HEK293 (cell line): ENCODE data around the gene SSBP3.
A peak's percentile ranks its signal among the peaks of the same experiment; 100 is the strongest.

Source experiments
- CTCF ChIA-PET: fragments of 350-600 bp; formaldehyde crosslinking; extraction: SDS; loops from one replicate; lab custom pipeline; 2021; ENCODE audit warnings: antibody characterized with exemption; lab: Yijun Ruan, JAX
- POLR2A ChIA-PET: fragments of 300-600 bp; formaldehyde crosslinking; extraction: SDS; loops from one replicate; lab custom pipeline; 2020; ENCODE audit warnings: antibody characterized with exemption, inconsistent platforms; lab: Yijun Ruan, JAX
- H3K27ac ChIP-seq: fragments of 200-500 bp; sonication (Bioruptor generic); 2 replicates; pipeline ENCODE4 v1.5.1; 2014; ENCODE audit warnings: low read depth, low read length, control low read depth, inconsistent platforms; ENCODE audit errors: extremely low read depth
- H3K36me3 ChIP-seq, 2 experiments: fragments of 200-500 bp in 1 of 2; sonication (Bioruptor generic) in 1 of 2; 1 replicate in 1 of 2; 2 replicates in 1 of 2; pipeline ENCODE4 v1.5.1; 2014 to 2017; ENCODE audit warnings: inconsistent platforms in 2 of 2, low read length in 2 of 2; ENCODE audit not compliant: control insufficient read depth in 2 of 2, insufficient read depth in 1 of 2
- H3K4me1 ChIP-seq: fragments of 200-500 bp; sonication (Bioruptor generic); 2 replicates; pipeline ENCODE4 v1.5.1; 2014; ENCODE audit warnings: mild to moderate bottlenecking, low read length, inconsistent platforms; ENCODE audit not compliant: control insufficient read depth, insufficient read depth
- H3K4me3 ChIP-seq: 2 replicates; pipeline ENCODE4 v1.5.1; 2011; ENCODE audit warnings: low read depth, mild to moderate bottlenecking, control low read depth, low read length, moderate library complexity
- H3K9me3 ChIP-seq: fragments of 200-500 bp; sonication (Bioruptor generic); 2 replicates; pipeline ENCODE4 v1.5.1; 2014; ENCODE audit warnings: low read depth, low read length, inconsistent platforms; ENCODE audit not compliant: control insufficient read depth, insufficient read depth
- GLI2 ChIP-seq: fragments of 450-650 bp; formaldehyde crosslinking; IDR thresholded peaks from 2 replicates; pipeline ENCODE4; 2017; ENCODE audit warnings: missing biosample characterization, missing genetic modification characterization, low read depth, borderline replicate concordance
- MYNN ChIP-seq: fragments of 450-650 bp; formaldehyde crosslinking; IDR thresholded peaks from 2 replicates; pipeline ENCODE4 v1.5.1; 2016; ENCODE audit warnings: missing biosample characterization, missing genetic modification characterization, borderline replicate concordance
- TCF7L2 ChIP-seq: IDR thresholded peaks from 2 replicates; pipeline ENCODE4 v1.6.1; 2011; ENCODE audit warnings: low read depth, mild to moderate bottlenecking, inconsistent platforms, low read length, moderate library complexity, borderline replicate concordance
- ZBTB1 ChIP-seq: fragments of 450-650 bp; formaldehyde crosslinking; IDR thresholded peaks from 2 replicates; pipeline ENCODE4 v1.5.1; 2016; ENCODE audit warnings: missing biosample characterization, missing genetic modification characterization
- ZBTB17 ChIP-seq: fragments of 450-650 bp; formaldehyde crosslinking; IDR thresholded peaks from 2 replicates; pipeline ENCODE4 v1.5.1; 2016; ENCODE audit warnings: missing biosample characterization, missing genetic modification characterization
- ZBTB6 ChIP-seq: fragments of 450-650 bp; formaldehyde crosslinking; IDR thresholded peaks from 2 replicates; pipeline ENCODE4 v1.5.1; 2017; ENCODE audit warnings: missing biosample characterization, missing genetic modification characterization
- ZBTB7A ChIP-seq: fragments of 450-650 bp; formaldehyde crosslinking; IDR thresholded peaks from 2 replicates; pipeline ENCODE4 v1.5.1; 2016; ENCODE audit warnings: low read depth, missing biosample characterization, missing genetic modification characterization
- ZNF157 ChIP-seq: fragments of 450-650 bp; formaldehyde crosslinking; IDR thresholded peaks from 2 replicates; pipeline ENCODE4 v1.5.1; 2016; ENCODE audit warnings: missing biosample characterization, missing genetic modification characterization
- ZNF248 ChIP-seq: fragments of 450-650 bp; formaldehyde crosslinking; IDR thresholded peaks from 2 replicates; pipeline ENCODE4 v1.5.1; 2017; ENCODE audit warnings: missing biosample characterization, missing genetic modification characterization
- ZNF280D ChIP-seq: fragments of 450-650 bp; formaldehyde crosslinking; IDR thresholded peaks from 2 replicates; pipeline ENCODE4 v1.5.1; 2016; ENCODE audit warnings: missing biosample characterization, missing genetic modification characterization
- ZNF302 ChIP-seq: fragments of 450-650 bp; formaldehyde crosslinking; IDR thresholded peaks from 2 replicates; pipeline ENCODE4 v1.5.1; 2016; ENCODE audit warnings: missing biosample characterization, missing genetic modification characterization, low read depth
- ZNF600 ChIP-seq: fragments of 450-650 bp; formaldehyde crosslinking; IDR thresholded peaks from 2 replicates; pipeline ENCODE4 v1.5.1; 2016; ENCODE audit warnings: missing biosample characterization, missing genetic modification characterization
- TF ChIP-seq, protein P1 (sequence below): fragments of 450-650 bp; formaldehyde crosslinking; IDR thresholded peaks from 2 replicates; pipeline ENCODE4 v1.5.1; 2016; ENCODE audit warnings: missing biosample characterization, missing genetic modification characterization

The SSBP3 gene

DNA sequence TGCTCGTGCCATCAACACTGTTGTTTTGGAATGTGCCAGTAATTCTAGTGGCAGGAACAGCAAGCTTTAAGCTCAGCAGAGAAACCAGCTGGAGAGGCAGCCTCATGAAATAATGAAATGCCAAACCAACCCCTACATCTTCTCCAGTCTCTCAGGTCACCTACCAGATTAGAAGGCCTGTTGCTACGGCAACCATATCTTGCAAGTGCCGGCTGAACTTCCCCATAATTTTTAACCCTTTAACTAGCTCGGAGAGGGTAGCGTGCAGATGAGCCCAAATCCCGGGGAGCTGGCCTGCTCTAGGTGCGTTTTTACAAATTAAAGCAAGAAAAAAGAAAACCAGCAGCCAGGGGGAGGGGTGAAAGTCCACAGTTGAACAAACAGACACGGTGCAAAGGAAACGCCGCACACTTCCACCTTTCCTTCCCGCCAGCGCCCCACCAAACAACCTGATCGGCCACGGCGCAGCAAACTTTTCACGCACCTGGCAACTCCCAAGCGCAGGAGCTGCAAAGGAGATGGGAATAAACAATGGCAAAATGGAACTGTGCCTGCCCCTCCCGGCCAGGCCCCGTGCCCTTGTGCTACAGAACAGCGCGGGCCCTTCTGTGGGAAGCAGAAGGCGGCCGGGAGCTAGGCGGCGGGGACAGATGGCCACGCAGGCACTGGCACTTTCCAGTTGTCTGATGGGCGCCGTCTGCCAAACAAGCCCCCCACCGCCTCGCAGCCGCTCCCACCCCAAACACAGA lies 50.1 kb downstream of the SSBP3 start:
- no peak for TF ChIP-seq ZBTB1
- peak; percentile 87 for TF ChIP-seq MYNN (tag by site-specific recombination)
- no peak for TF ChIP-seq TCF7L2
- no peak for TF ChIP-seq ZNF157 (tag by site-specific recombination)
- TF ChIP-seq, all 188 proteins: peak for 1
- Histone ChIP-seq H3K4me1 (peaks cover 4% of the 10 kb centered on the region; the same call in 1 of the 2 replicates), H3K4me3 (no peak overlapping the region), H3K36me3 (peaks cover 0 to 15% of the 10 kb centered on the region in 2 experiments; a peak in 1 of 3 replicates), H3K9me3 (no peaks in the 10 kb centered on the region), H3K27ac (no peak overlapping the region)
- ChIA-PET POLR2A (no interaction called here), CTCF (interaction anchor here (0.7 kb wide), 1 partner anchor 229 kb away, joined by 3 read pairs; no protein-coding TSS in a partner anchor)

DNA sequence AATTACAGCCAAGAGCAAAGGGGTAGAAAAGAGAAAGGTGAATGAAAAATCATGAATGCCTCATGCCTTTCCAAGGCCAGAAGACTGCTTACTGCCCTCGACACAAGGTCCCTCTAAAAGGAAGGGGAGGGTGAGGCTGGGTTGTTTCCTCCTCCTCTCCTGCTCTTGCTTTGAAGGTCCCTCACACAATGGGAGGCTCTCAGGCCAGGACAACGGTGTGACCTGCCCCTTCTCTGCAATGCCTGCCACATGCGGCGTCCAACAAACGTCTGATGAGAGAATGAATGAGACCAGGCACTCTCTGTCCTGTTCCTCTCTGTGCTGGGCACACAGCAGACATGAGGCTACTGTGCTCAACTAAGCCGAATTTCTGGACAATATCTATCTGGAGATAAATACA lies 51.3 kb downstream of the SSBP3 start:
- CTCF ChIA-PET: no interaction called here
- POLR2A ChIA-PET: no interaction called here
- TF ChIP-seq, protein P1, sequence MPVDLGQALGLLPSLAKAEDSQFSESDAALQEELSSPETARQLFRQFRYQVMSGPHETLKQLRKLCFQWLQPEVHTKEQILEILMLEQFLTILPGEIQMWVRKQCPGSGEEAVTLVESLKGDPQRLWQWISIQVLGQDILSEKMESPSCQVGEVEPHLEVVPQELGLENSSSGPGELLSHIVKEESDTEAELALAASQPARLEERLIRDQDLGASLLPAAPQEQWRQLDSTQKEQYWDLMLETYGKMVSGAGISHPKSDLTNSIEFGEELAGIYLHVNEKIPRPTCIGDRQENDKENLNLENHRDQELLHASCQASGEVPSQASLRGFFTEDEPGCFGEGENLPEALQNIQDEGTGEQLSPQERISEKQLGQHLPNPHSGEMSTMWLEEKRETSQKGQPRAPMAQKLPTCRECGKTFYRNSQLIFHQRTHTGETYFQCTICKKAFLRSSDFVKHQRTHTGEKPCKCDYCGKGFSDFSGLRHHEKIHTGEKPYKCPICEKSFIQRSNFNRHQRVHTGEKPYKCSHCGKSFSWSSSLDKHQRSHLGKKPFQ (tag by site-specific recombination): no peak
- TF ChIP-seq GLI2 (tag by site-specific recombination) (no peak), ZNF248 (tag by site-specific recombination) (no peak), ZNF302 (no peak)

DNA sequence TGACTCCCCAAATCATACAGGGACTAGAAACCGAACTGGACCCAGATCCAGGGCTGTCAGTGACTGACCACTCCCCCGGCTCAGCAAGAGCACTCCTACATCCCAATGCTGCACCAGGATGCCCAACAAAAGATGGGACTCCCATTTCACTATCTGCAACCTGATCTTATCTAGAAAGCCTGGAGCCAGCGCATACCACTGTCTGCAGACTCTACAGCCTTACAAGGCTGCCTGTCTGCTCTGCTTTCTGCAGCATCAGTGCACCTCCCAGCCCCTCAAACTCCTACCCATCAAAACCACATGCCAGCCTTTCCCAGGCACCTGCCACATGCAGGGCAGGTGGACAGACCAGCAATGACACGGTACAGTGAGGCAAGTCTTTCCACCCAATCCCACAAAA lies 52.2 kb downstream of the SSBP3 start:
- CTCF ChIA-PET: no interaction called here
- H3K36me3 ChIP-seq: peaks cover 0 to 15% of the 10 kb centered on the region in 2 experiments; a peak in 1 of 3 replicates
- POLR2A ChIA-PET: interaction anchor here (0.6 kb wide), 1 partner anchor 42 kb away, joined by 5 read pairs; no protein-coding TSS in a partner anchor
- TF ChIP-seq ZBTB17 (tag by site-specific recombination): peak; percentile 32; the same call in 1 of the 2 replicates
- no peak for TF ChIP-seq ZNF280D
- peak; percentile 40; the same call in 1 of the 2 replicates for TF ChIP-seq ZBTB6 (tag by site-specific recombination)
- no peak for TF ChIP-seq ZBTB7A (tag by site-specific recombination)
- TF ChIP-seq ZNF600 (tag by site-specific recombination): 0 out of 2 replicates have a peak, but pooled peaks have one; percentile 44
- H3K4me1 ChIP-seq: peaks cover 4% of the 10 kb centered on the region; the same call in 1 of the 2 replicates
- H3K4me3 ChIP-seq: no peak overlapping the region
- no peaks in the 10 kb centered on the region for H3K9me3 ChIP-seq
- H3K27ac ChIP-seq: no peak overlapping the region

More for the DNA sequence above, 51.3 kb downstream of the SSBP3 start:
- Histone ChIP-seq H3K27ac (no peak overlapping the region), H3K4me3 (no peak overlapping the region), H3K9me3 (no peaks in the 10 kb centered on the region), H3K4me1 (peaks cover 4% of the 10 kb centered on the region; the same call in 1 of the 2 replicates), H3K36me3 (peaks cover 0 to 15% of the 10 kb centered on the region in 2 experiments; a peak in 1 of 3 replicates)
